Testis (tissue), 3 donors: ENCODE results near the gene ANKFY1. TPM values are rescaled to one million over a fixed set of nuclear protein-coding genes. Genes with fewer than 3 reads are reported as not detected.

Experiments
- DNase-seq: peaks from one replicate; pipeline ENCODE4 v3.0.0-alpha.2; 2019
- H3K27ac ChIP-seq, 2 donors: fragments of 200-600 bp; sonication (generic); one replicate each; pipeline ENCODE4 v1.5.1; 2019
- H3K27me3 ChIP-seq: fragments of 200-600 bp; sonication (generic); one replicate; pipeline ENCODE4 v1.5.1; 2019
- H3K36me3 ChIP-seq: fragments of 200-600 bp; sonication (generic); one replicate; pipeline ENCODE4 v1.5.1; 2017; ENCODE audit warnings: low read depth; ENCODE audit errors: missing control alignments
- H3K4me1 ChIP-seq: fragments of 200-600 bp; sonication (generic); one replicate; pipeline ENCODE4 v1.5.1; 2019
- H3K4me3 ChIP-seq, 2 donors: fragments of 200-600 bp; sonication (generic); one replicate each; pipeline ENCODE4 v1.5.1; 2017 to 2019
- H3K9me3 ChIP-seq: fragments of 200-600 bp; sonication (generic); one replicate; pipeline ENCODE4 v1.5.1; 2017
- POLR2A ChIP-seq: fragments of 450-650 bp; IDR thresholded peaks from one replicate; pipeline ENCODE4 v1.6.1; 2017; ENCODE audit warnings: antibody characterized with exemption, mild to moderate bottlenecking, moderate library complexity
- WGBS, 2 donors: methylation state at CpG; one replicate each; pipeline ENCODE4 v1.1.5; 2018; 5-methylcytosine and 5-hydroxymethylcytosine counted together
- intact Hi-C: fragments of 100-400 bp; cut with DNase I; formaldehyde crosslinking; loops from one replicate; pipeline ENCODE4 v1.15.1; 2023; ENCODE audit warnings: low total_unique reads
- polyA plus RNA-seq: library from polyadenylated mRNA; stranded (reverse); fragments of 350-450 nt; fragmentation: Illumina TruSeq; extraction: RNeasy Lipid Tissue Mini Kit (QIAGEN cat#74804); gene quantifications from one replicate; pipeline ENCODE4 v1.2.3, GENCODE V29; 2014; ENCODE audit warnings: low read depth, low replicate concordance; ENCODE audit not compliant: insufficient read depth
- total RNA-seq, 2 donors: library from RNA; depleted of rRNA; stranded (reverse); fragments of >200 nt; gene quantifications; one replicate each; pipeline ENCODE4 v1.2.3, GENCODE V29; 2016
- TF ChIP-seq, protein P1 (sequence below), 3 experiments: fragments of 450-650 bp in 2 of 3; fragments of 200-600 bp in 1 of 3; sonication (generic) in 1 of 3; IDR thresholded peaks; one replicate each; pipeline ENCODE4 v1.5.1; 2016 to 2019; ENCODE audit warnings: antibody characterized with exemption in 3 of 3, mild to moderate bottlenecking in 2 of 3, moderate library complexity in 1 of 3

Gene ANKFY1
- total and polyA plus RNA-seq, 3 donors from 2014 or later: 20.3 to 40.9 (median 34.6) TPM

GRCh38 chr17:4249452-4250029 lies 14.2 kb downstream of the ANKFY1 start:
- H3K4me3 ChIP-seq: no peak overlapping the region

DNA sequence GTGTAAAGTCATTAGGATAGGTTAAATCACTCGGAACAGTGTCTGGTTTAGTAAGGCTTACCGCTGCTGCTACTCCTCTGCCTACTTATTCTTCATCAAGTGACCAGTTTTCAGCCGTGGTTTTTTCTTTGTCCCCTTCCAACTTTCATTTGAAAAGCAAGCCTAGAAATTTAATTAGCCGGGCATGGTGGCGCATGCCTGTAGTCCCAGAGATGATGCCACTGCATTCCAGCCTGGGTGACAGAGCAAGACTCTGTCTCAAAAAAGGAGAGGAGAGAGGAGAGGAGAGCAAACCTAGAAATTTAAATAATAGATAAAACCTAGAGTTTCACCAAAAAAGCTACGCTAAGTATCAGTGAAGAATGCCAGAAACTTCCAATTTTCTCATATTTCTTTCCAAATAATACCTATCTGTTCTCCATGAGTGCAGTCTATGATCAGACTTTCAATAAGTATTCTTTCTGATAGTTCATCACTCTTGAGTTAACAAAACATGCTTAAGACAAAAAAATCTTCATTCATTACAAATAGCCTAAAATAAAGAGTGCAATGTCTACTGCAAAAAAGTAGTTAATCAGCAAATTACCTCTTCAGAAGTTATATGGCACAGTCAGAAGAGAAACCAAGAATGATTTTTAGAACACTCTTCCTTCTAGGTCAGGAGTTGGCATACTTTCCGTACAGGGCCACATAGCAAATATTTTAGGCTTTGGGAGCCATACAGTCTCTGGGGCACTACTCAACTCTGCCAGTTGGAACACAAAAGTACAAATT lies 15.1 kb downstream of the ANKFY1 start:
- WGBS, 2 donors: 89 to 91% methylated on average over 7 of the region's 7 CpGs
- intact Hi-C loops: no loop called here
- Histone ChIP-seq H3K27me3 (no peaks in the 10 kb centered on the region), H3K9me3 (no peaks in the 10 kb centered on the region), H3K27ac (no peak overlapping the region), H3K36me3 (no peaks in the 10 kb centered on the region), H3K4me3 (no peak overlapping the region), H3K4me1 (no peaks in the 10 kb centered on the region)
- TF ChIP-seq, protein P1, sequence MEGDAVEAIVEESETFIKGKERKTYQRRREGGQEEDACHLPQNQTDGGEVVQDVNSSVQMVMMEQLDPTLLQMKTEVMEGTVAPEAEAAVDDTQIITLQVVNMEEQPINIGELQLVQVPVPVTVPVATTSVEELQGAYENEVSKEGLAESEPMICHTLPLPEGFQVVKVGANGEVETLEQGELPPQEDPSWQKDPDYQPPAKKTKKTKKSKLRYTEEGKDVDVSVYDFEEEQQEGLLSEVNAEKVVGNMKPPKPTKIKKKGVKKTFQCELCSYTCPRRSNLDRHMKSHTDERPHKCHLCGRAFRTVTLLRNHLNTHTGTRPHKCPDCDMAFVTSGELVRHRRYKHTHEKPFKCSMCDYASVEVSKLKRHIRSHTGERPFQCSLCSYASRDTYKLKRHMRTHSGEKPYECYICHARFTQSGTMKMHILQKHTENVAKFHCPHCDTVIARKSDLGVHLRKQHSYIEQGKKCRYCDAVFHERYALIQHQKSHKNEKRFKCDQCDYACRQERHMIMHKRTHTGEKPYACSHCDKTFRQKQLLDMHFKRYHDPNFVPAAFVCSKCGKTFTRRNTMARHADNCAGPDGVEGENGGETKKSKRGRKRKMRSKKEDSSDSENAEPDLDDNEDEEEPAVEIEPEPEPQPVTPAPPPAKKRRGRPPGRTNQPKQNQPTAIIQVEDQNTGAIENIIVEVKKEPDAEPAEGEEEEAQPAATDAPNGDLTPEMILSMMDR (IDR thresholded peaks at IDR 0.05): no peak
- TF ChIP-seq POLR2A: no peak
- DNase-seq: no peak

More at GRCh38 chr17:4249452-4250029, 14.2 kb downstream of the ANKFY1 start:
- no peaks in the 10 kb centered on the region for H3K9me3 ChIP-seq
- no peak overlapping the region for H3K27ac ChIP-seq
- H3K4me1 ChIP-seq: no peaks in the 10 kb centered on the region
- WGBS, 2 donors: 57 to 58% methylated on average over 4 of the region's 4 CpGs
- no peak for TF ChIP-seq POLR2A
- TF ChIP-seq, protein P1 (IDR thresholded peaks at IDR 0.05): peak in 2 of 3 experiments; percentile 23 to 40
- DNase-seq: no peak
- intact Hi-C loops: no loop called here
- H3K36me3 ChIP-seq: no peaks in the 10 kb centered on the region
- no peaks in the 10 kb centered on the region for H3K27me3 ChIP-seq

DNA sequence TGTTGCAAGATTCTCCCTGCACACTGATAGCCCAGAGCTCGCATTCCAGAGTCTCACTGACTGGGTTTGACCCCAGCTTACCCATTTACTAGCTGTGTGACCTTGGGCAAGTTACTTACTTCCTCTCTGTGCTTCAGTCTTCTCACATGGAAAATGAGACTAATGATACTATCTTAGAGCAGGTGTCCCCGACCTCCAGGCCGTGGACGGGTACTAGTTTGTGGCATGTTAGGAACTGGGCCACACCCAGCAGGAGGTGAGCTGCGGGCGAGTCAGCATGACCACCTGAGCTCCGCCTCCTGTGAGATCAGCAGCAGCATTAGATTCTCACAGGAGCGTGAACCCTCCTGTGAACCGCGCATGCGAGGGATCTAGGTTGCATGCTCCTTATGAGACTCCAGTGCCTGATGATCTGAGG lies 15.8 kb downstream of the ANKFY1 start:
- Histone ChIP-seq H3K36me3 (no peaks in the 10 kb centered on the region), H3K27me3 (no peaks in the 10 kb centered on the region), H3K4me3 (no peak overlapping the region), H3K27ac (no peak overlapping the region), H3K9me3 (no peaks in the 10 kb centered on the region), H3K4me1 (no peaks in the 10 kb centered on the region)
- no peak for DNase-seq
- TF ChIP-seq, protein P1 (IDR thresholded peaks at IDR 0.05): no peak
- TF ChIP-seq POLR2A: no peak
- WGBS, 2 donors: 80 to 86% methylated on average over 11 of the region's 11 CpGs
- intact Hi-C loops: no loop called here

GRCh38 chr17:4247361-4247970 lies 16.3 kb downstream of the ANKFY1 start:
- TF ChIP-seq, protein P1 (IDR thresholded peaks at IDR 0.05): no peak
- no peak for TF ChIP-seq POLR2A
- H3K4me1 ChIP-seq: no peaks in the 10 kb centered on the region
- H3K36me3 ChIP-seq: no peaks in the 10 kb centered on the region
- 53 to 57% methylated on average over 5 of the region's 5 CpGs for WGBS, 2 donors
- H3K27ac ChIP-seq: no peak overlapping the region
- DNase-seq: no peak
- H3K4me3 ChIP-seq: no peak overlapping the region
- intact Hi-C loops: no loop called here
- H3K27me3 ChIP-seq: no peaks in the 10 kb centered on the region
- no peaks in the 10 kb centered on the region for H3K9me3 ChIP-seq
